HepG2 (cell line): ENCODE measurements around the gene LAG3. TPM values are rescaled to one million over a fixed set of nuclear protein-coding genes. Genes with fewer than 3 reads are reported as not detected.
A peak's percentile ranks its signal among the peaks of the same experiment; 100 is the strongest.

ENCODE experiments used
- ATAC-seq: fragments of 200-7000 bp; cut with Tn5 transposase; 3 replicates; pipeline ENCODE4 v1.9.1; 2020; ENCODE audit warnings: mild to moderate bottlenecking, moderate library complexity
- BruUV-seq: library from RNA; stranded (reverse); fragments of 400-500 nt; replicated peaks from 2 replicates; lab custom pipeline; 2021; lab: Mats Ljungman, UMichigan
- CTCF ChIA-PET: fragments of 300-600 bp; formaldehyde crosslinking; extraction: SDS; loops from one replicate; lab custom pipeline; 2021; ENCODE audit warnings: low total read pairs, inconsistent platforms, low intra/inter-chr PET ratio; lab: Yijun Ruan, JAX
- POLR2A ChIA-PET: fragments of 350-600 bp; sonication (Branson Sonifier 250); formaldehyde crosslinking; loops from one replicate; lab custom pipeline; 2020; ENCODE audit warnings: antibody characterized with exemption, inconsistent platforms; lab: Yijun Ruan, JAX
- DNase-seq: peaks from one replicate; pipeline ENCODE4 v3.0.0-alpha.2; 2015; ENCODE audit warnings: low spot score
- FAIRE-seq: peaks from 3 replicates; lab custom pipeline; 2011; peaks lifted over from hg19 to GRCh38; lab: Jason Lieb, UNC
- H2AFZ ChIP-seq: one replicate; pipeline ENCODE4 v1.6.1; 2011; ENCODE audit warnings: low read length, inconsistent platforms
- H3K27ac ChIP-seq: fragments of 300-600 bp; 3 replicates; pipeline ENCODE4 v1.8.0; 2011; ENCODE audit warnings: mixed run types, mild to moderate bottlenecking, mixed read lengths, low read length, inconsistent platforms; ENCODE audit not compliant: insufficient read depth; ENCODE audit errors: extremely low read length
- H3K27me3 ChIP-seq, 2 experiments: fragments of 200-600 bp in 1 of 2; 2 replicates in 1 of 2; 3 replicates in 1 of 2; pipeline versions ENCODE4 v1.6.0 to v1.8.0; 2011; ENCODE audit warnings: low read length in 2 of 2, mild to moderate bottlenecking in 2 of 2, moderate library complexity in 2 of 2, inconsistent platforms in 1 of 2; ENCODE audit not compliant: insufficient read depth in 2 of 2, control insufficient read depth in 1 of 2
- H3K36me3 ChIP-seq, 2 experiments: fragments of 200-600 bp in 1 of 2; replicated peaks in 1 of 2; 2 replicates in 1 of 2; 3 replicates in 1 of 2; pipeline versions ENCODE4 v1.5.1 to v1.8.0; 2011; ENCODE audit warnings: low read length in 2 of 2, inconsistent platforms in 1 of 2; ENCODE audit not compliant: insufficient read depth in 2 of 2, control insufficient read depth in 1 of 2
- H3K4me1 ChIP-seq: 2 replicates; pipeline ENCODE4 v1.5.1; 2012; ENCODE audit warnings: low read length, inconsistent platforms; ENCODE audit not compliant: insufficient read depth
- H3K4me2 ChIP-seq: 2 replicates; pipeline ENCODE4 v1.6.0; 2011; ENCODE audit warnings: low read depth, low read length, inconsistent platforms
- H3K4me3 ChIP-seq, 3 experiments: fragments of 200-600 bp in 1 of 3; sonication (generic), shearing (Covaris generic) in 1 of 3; replicated peaks in 1 of 3; 2 replicates each; pipeline ENCODE4 v1.5.1; 2011 to 2016; ENCODE audit warnings: low read length in 3 of 3, inconsistent platforms in 2 of 3, low read depth in 2 of 3, mild to moderate bottlenecking in 2 of 3, control low read depth in 1 of 3, mixed read lengths in 1 of 3; ENCODE audit not compliant: insufficient read depth in 1 of 3
- H3K79me2 ChIP-seq: one replicate; pipeline ENCODE4 v1.6.1; 2011; ENCODE audit warnings: low read length, inconsistent platforms; ENCODE audit not compliant: insufficient read depth
- H3K9ac ChIP-seq: 2 replicates; pipeline ENCODE4 v1.6.0; 2011; ENCODE audit warnings: mild to moderate bottlenecking, low read depth, low read length, inconsistent platforms; ENCODE audit not compliant: insufficient read depth
- H3K9me3 ChIP-seq: 2 replicates; pipeline ENCODE4 v1.5.1; 2012; ENCODE audit warnings: mild to moderate bottlenecking, low read length
- H4K20me1 ChIP-seq: 2 replicates; pipeline ENCODE4 v1.6.0; 2011; ENCODE audit warnings: inconsistent platforms, mild to moderate bottlenecking, low read length, moderate library complexity; ENCODE audit not compliant: insufficient read depth
- FOXA1 ChIP-seq, 2 experiments: fragments of 450-650 bp in 1 of 2; sonication (generic) in 1 of 2; formaldehyde crosslinking in 1 of 2; IDR thresholded peaks; 2 replicates each; pipeline versions ENCODE4 v1.4.0 to v1.6.1; 2016 to 2020; ENCODE audit warnings: missing genetic modification reagents in 1 of 2
- GATAD1 ChIP-seq: IDR thresholded peaks from 2 replicates; pipeline ENCODE4 v1.6.1; 2016; ENCODE audit warnings: missing genetic modification reagents, missing compliant biosample characterization
- HDAC1 ChIP-seq: sonication (generic); formaldehyde crosslinking; IDR thresholded peaks from 2 replicates; pipeline ENCODE4 v1.5.1; 2020; ENCODE audit warnings: mild to moderate bottlenecking, missing genetic modification reagents
- HIVEP1 ChIP-seq: sonication (generic); formaldehyde crosslinking; IDR thresholded peaks from 2 replicates; pipeline ENCODE4 v1.4.0; 2020; ENCODE audit warnings: mild to moderate bottlenecking, missing genetic modification reagents
- KMT2A ChIP-seq: sonication (generic); formaldehyde crosslinking; IDR thresholded peaks from 2 replicates; pipeline ENCODE4 v1.4.0; 2020; ENCODE audit warnings: missing genetic modification reagents
- MAFK ChIP-seq, 2 experiments: IDR thresholded peaks in 1 of 2; conservative IDR thresholded peaks in 1 of 2; 2 replicates each; pipeline ENCODE4 v1.6.1; 2011; ENCODE audit warnings: improper control_type of control experiment in 2 of 2, low read length in 2 of 2
- NCOA5 ChIP-seq: sonication (generic); formaldehyde crosslinking; IDR thresholded peaks from 2 replicates; pipeline ENCODE4 v1.4.0; 2020; ENCODE audit warnings: missing genetic modification reagents
- NFE2 ChIP-seq: sonication (generic); formaldehyde crosslinking; IDR thresholded peaks from 2 replicates; pipeline ENCODE4 v1.4.0; 2020; ENCODE audit warnings: missing genetic modification reagents
- SOX6 ChIP-seq, 2 experiments: fragments of 450-650 bp in 1 of 2; sonication (generic) in 1 of 2; formaldehyde crosslinking in 1 of 2; IDR thresholded peaks; 2 replicates each; pipeline versions ENCODE4 v1.4.0 to v1.6.1; 2017 to 2020; ENCODE audit warnings: antibody characterized with exemption in 1 of 2, mild to moderate bottlenecking in 1 of 2, missing genetic modification reagents in 1 of 2
- TARDBP ChIP-seq: sonication (generic); formaldehyde crosslinking; IDR thresholded peaks from 2 replicates; pipeline ENCODE4 v1.8.0; 2022; ENCODE audit warnings: mild to moderate bottlenecking, missing genetic modification reagents
- ZFP90 ChIP-seq: sonication (generic); formaldehyde crosslinking; IDR thresholded peaks from 2 replicates; pipeline ENCODE4 v1.8.0; 2022; ENCODE audit warnings: missing genetic modification reagents, mild to moderate bottlenecking, inconsistent platforms, borderline replicate concordance
- ZNF17 ChIP-seq: sonication (generic); formaldehyde crosslinking; IDR thresholded peaks from 2 replicates; pipeline ENCODE4 v1.5.0; 2020; ENCODE audit warnings: mild to moderate bottlenecking, missing genetic modification reagents
- ZNF33A ChIP-seq: sonication (generic); formaldehyde crosslinking; IDR thresholded peaks from 2 replicates; pipeline ENCODE4 v1.5.1; 2020; ENCODE audit warnings: missing genetic modification reagents, mild to moderate bottlenecking, moderate library complexity, borderline replicate concordance
- ZNF547 ChIP-seq: sonication (generic); formaldehyde crosslinking; IDR thresholded peaks from 2 replicates; pipeline ENCODE4 v1.5.1; 2020; ENCODE audit warnings: mild to moderate bottlenecking, missing genetic modification reagents
- ZNF567 ChIP-seq: sonication (generic); formaldehyde crosslinking; IDR thresholded peaks from 2 replicates; pipeline ENCODE4 v1.8.1; 2023; ENCODE audit warnings: mild to moderate bottlenecking, missing genetic modification reagents, borderline replicate concordance
- ZNF572 ChIP-seq: sonication (generic); formaldehyde crosslinking; IDR thresholded peaks from 2 replicates; pipeline ENCODE4 v1.5.1; 2020; ENCODE audit warnings: mild to moderate bottlenecking, missing genetic modification reagents
- ZZZ3 ChIP-seq: sonication (generic); formaldehyde crosslinking; IDR thresholded peaks from 2 replicates; pipeline ENCODE4 v1.4.0; 2020; ENCODE audit warnings: missing genetic modification reagents, mild to moderate bottlenecking, borderline replicate concordance
- WGBS: methylation state at CpG from one replicate; pipeline ENCODE4 v1.1.6; 2017; ENCODE audit warnings: low lambda C conversion rate; 5-methylcytosine and 5-hydroxymethylcytosine counted together
- in situ Hi-C: cut with HindIII; loops from 2 replicates; pipeline ENCODE4 v1.10.0; 2017; ENCODE audit warnings: low pct_unique_long_range_greater_than_20kb; ENCODE audit not compliant: extremely low pct_ligation_motif_present
- intact Hi-C: fragments of 100-400 bp; cut with micrococcal nuclease; formaldehyde crosslinking; loops from one replicate; pipeline ENCODE4 v1.10.0; 2022; ENCODE audit not compliant: unreplicated experiment
- polyA plus RNA-seq, 8 experiments: library from polyadenylated mRNA; depleted of rRNA in 3 of 8; stranded (reverse) in 7 of 8; unstranded in 1 of 8; fragments of >200 nt; fragmentation: Illumina TruSeq in 4 of 8; extraction: Trizol in 4 of 8; gene quantifications; 2 replicates each; pipeline versions ENCODE4 v1.2.1 to v1.2.3, GENCODE V29; 2011 to 2016; ENCODE audit warnings: low read depth in 4 of 8, missing spikeins in 1 of 8, mixed read lengths in 1 of 8; ENCODE audit not compliant: insufficient read depth in 1 of 8
- total RNA-seq, 5 experiments: library from RNA; depleted of rRNA; stranded (reverse); fragments of >200 nt; fragmentation: Illumina TruSeq; extraction: Trizol; gene quantifications; 2 replicates each; pipeline ENCODE4 v1.2.3, GENCODE V29; 2016; ENCODE audit warnings: low read depth in 1 of 5
- TF ChIP-seq, protein P1 (sequence below): sonication (generic); formaldehyde crosslinking; conservative IDR thresholded peaks from 2 replicates; pipeline ENCODE4 v1.8.0; 2022; ENCODE audit warnings: mild to moderate bottlenecking, moderate library complexity, missing genetic modification reagents
- TF ChIP-seq, protein P2 (sequence below): sonication (generic); formaldehyde crosslinking; IDR thresholded peaks from 2 replicates; pipeline ENCODE4 v1.8.0; 2023; ENCODE audit warnings: mild to moderate bottlenecking, missing genetic modification reagents
- TF ChIP-seq, protein P3 (sequence below): sonication (generic); formaldehyde crosslinking; IDR thresholded peaks from 2 replicates; pipeline ENCODE4 v1.5.0; 2020; ENCODE audit warnings: missing genetic modification reagents

LAG3 gene
- total and polyA plus RNA-seq, 2 of the 13 experiments (the other 11 are each of a cell fraction or from before 2014, with no cell fraction given) = 0.11 to 0.26 TPM

DNA sequence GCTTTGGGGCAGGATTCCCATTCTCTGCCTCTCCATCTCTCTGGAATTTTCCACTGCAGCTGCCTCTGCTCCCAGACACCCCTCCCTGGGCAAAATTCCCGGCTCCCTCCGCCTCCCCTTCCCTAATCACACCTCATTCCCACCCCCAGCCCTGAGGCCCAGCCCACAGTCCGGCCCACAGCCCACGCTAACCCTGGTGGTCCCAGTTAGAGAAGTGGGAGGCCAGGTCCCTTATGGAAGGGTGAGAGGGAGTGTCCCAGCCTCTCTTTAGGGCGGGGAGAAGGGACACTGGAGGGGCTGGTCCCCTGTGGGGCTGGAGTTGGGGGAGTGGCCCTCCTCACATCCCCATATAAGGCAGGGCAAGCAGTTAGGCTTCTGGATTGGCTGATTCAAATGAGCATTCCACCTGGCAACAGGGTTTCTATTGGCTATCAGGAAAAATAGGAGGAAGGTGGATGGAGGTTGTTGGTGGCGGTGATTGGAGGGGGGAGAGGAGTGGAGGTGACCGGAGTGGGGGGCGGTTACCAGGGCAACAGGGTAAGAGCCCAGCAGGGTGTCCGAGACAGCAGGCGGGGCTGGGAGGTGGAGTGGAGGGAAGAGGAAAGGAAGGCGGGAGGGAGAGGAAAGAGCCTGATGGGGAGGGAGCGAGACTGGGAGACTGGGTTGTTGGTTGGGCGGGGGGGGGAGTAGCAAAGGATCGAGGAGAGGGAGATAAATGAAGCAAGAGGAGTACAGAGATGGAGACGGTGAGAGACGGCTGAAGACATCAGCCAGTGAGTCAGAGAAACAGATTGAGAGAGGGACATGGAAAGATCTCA, 8.1 kb upstream of the LAG3 start:
- in situ Hi-C loops = no loop called here
- Histone ChIP-seq H3K4me1 (peaks cover 77% of the 10 kb centered on the region), H3K79me2 (peaks cover 20% of the 10 kb centered on the region), H3K36me3 (no peaks in the 10 kb centered on the region), H3K27ac (peak overlapping the region; percentile 54), H4K20me1 (0 out of 2 replicates have a peak, but pooled peaks cover 6% of the 10 kb centered on the region), H3K4me2 (peak overlapping the region; percentile 80), H3K4me3 (peak overlapping the region; percentile 41 to 72 (median 51)), H2AFZ (no peak overlapping the region), H3K27me3 (no peaks in the 10 kb centered on the region), H3K9me3 (no peaks in the 10 kb centered on the region), H3K9ac (peak overlapping the region; percentile 62)
- FAIRE-seq (peak; percentile 95), DNase-seq (peak; percentile 95), ATAC-seq (peak; percentile 82)
- intact Hi-C loops = loop anchor here (1.0 kb wide), 1 partner anchor 11 kb away; the partner anchor contains the start of gene MLF2
- 3% methylated on average over 16 of the region's 16 CpGs for WGBS
- BruUV-seq = no TSS peak
- ChIA-PET POLR2A (interaction anchor here (0.6 to 8.3 kb wide), 3 partner anchors 11 to 39 kb away, joined by 3 to 162 read pairs (median 11); partner anchors contain the start of gene MLF2), CTCF (no interaction called here)
- TF ChIP-seq, protein P1, sequence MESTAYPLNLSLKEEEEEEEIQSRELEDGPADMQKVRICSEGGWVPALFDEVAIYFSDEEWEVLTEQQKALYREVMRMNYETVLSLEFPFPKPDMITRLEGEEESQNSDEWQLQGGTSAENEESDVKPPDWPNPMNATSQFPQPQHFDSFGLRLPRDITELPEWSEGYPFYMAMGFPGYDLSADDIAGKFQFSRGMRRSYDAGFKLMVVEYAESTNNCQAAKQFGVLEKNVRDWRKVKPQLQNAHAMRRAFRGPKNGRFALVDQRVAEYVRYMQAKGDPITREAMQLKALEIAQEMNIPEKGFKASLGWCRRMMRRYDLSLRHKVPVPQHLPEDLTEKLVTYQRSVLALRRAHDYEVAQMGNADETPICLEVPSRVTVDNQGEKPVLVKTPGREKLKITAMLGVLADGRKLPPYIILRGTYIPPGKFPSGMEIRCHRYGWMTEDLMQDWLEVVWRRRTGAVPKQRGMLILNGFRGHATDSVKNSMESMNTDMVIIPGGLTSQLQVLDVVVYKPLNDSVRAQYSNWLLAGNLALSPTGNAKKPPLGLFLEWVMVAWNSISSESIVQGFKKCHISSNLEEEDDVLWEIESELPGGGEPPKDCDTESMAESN (CRISPR knock-in tag) = peak; percentile 22; the same call in 1 of the 2 replicates
- TF ChIP-seq GATAD1 (no peak), KMT2A (CRISPR knock-in tag) (no peak), NCOA5 (CRISPR knock-in tag) (no peak), ZNF567 (no peak), NFE2 (CRISPR knock-in tag) (no peak), ZFP90 (no peak), HIVEP1 (CRISPR knock-in tag) (0 out of 2 replicates have a peak, but pooled peaks have one; percentile 29), HDAC1 (CRISPR knock-in tag) (peak; percentile 75), ZNF33A (0 out of 2 replicates have a peak, but pooled peaks have one; percentile 50), ZNF547 (CRISPR knock-in tag) (no peak), TARDBP (CRISPR knock-in tag) (0 out of 2 replicates have a peak, but pooled peaks have one; percentile 25), ZNF17 (no peak), ZZZ3 (CRISPR knock-in tag) (no peak), ZNF572 (CRISPR knock-in tag) (no peak), FOXA1 (IDR thresholded peaks at IDR 0.05) (no peak), FOXA1 (CRISPR knock-in tag; IDR thresholded peaks at IDR 0.05) (no peak), MAFK (conservative IDR thresholded peaks at IDR 0.05 in 1 of 2, IDR thresholded peaks at IDR 0.05 in 1 of 2; ENCODE audit: low read length in 2 of 2) (no peak), SOX6 (IDR thresholded peaks at IDR 0.05) (no peak), SOX6 (CRISPR knock-in tag; IDR thresholded peaks at IDR 0.05) (peak; percentile 21; the same call in 1 of the 2 replicates)
- TF ChIP-seq, protein P2, sequence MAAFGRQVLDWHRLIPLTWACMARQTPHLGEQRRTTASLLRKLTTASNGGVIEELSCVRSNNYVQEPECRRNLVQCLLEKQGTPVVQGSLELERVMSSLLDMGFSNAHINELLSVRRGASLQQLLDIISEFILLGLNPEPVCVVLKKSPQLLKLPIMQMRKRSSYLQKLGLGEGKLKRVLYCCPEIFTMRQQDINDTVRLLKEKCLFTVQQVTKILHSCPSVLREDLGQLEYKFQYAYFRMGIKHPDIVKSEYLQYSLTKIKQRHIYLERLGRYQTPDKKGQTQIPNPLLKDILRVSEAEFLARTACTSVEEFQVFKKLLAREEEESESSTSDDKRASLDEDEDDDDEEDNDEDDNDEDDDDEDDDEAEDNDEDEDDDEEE = no peak
- TF ChIP-seq, protein P3, sequence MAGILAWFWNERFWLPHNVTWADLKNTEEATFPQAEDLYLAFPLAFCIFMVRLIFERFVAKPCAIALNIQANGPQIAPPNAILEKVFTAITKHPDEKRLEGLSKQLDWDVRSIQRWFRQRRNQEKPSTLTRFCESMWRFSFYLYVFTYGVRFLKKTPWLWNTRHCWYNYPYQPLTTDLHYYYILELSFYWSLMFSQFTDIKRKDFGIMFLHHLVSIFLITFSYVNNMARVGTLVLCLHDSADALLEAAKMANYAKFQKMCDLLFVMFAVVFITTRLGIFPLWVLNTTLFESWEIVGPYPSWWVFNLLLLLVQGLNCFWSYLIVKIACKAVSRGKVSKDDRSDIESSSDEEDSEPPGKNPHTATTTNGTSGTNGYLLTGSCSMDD (CRISPR knock-in tag) = no peak
